Activated CD4-positive, alpha-beta T cell treated with anti-CD3 and anti-CD28 coated beads, Interleukin-2, amount 10 ng/mL, durations not matched to agents 24 days and 14 days (primary cell): ENCODE results near the gene EIF1. TPM values are rescaled to one million over a fixed set of nuclear protein-coding genes. Genes with fewer than 3 reads are reported as not detected.
"Not testable (repeated sequence)": the region's sequence is repeated elsewhere in the genome, so short reads cannot be mapped to it uniquely, and the experiment has no call there.

Experiments
- DNase-seq: peaks from one replicate; pipeline ENCODE4 v3.0.0; 2022
- H3K27ac Mint-ChIP-seq: one replicate; pipeline ENCODE4 v1.8.0; 2022; ENCODE audit warnings: mild to moderate bottlenecking, mixed read lengths
- H3K27me3 Mint-ChIP-seq: one replicate; pipeline ENCODE4 v1.8.0; 2022; ENCODE audit warnings: mixed read lengths
- H3K36me3 Mint-ChIP-seq: one replicate; pipeline ENCODE4 v1.8.0; 2022; ENCODE audit warnings: low read depth, mild to moderate bottlenecking, mixed read lengths
- H3K4me1 Mint-ChIP-seq: one replicate; pipeline ENCODE4 v1.8.0; 2021; ENCODE audit warnings: mixed read lengths
- H3K4me3 Mint-ChIP-seq: one replicate; pipeline ENCODE4 v1.8.0; 2022; ENCODE audit warnings: mild to moderate bottlenecking, moderate library complexity, mixed read lengths
- H3K9me3 Mint-ChIP-seq: one replicate; pipeline ENCODE4 v1.8.0; 2021; ENCODE audit warnings: mixed read lengths
- intact Hi-C: fragments of 100-400 bp; cut with micrococcal nuclease; formaldehyde crosslinking; loops from one replicate; pipeline ENCODE4 v1.15.1; 2023
- total RNA-seq: library from RNA; stranded (reverse); gene quantifications from 2 replicates; pipeline ENCODE4 v1.2.3, GENCODE V29; 2022

EIF1 gene
- total RNA-seq, 1 donor from 2014 or later, result 837 TPM

DNA sequence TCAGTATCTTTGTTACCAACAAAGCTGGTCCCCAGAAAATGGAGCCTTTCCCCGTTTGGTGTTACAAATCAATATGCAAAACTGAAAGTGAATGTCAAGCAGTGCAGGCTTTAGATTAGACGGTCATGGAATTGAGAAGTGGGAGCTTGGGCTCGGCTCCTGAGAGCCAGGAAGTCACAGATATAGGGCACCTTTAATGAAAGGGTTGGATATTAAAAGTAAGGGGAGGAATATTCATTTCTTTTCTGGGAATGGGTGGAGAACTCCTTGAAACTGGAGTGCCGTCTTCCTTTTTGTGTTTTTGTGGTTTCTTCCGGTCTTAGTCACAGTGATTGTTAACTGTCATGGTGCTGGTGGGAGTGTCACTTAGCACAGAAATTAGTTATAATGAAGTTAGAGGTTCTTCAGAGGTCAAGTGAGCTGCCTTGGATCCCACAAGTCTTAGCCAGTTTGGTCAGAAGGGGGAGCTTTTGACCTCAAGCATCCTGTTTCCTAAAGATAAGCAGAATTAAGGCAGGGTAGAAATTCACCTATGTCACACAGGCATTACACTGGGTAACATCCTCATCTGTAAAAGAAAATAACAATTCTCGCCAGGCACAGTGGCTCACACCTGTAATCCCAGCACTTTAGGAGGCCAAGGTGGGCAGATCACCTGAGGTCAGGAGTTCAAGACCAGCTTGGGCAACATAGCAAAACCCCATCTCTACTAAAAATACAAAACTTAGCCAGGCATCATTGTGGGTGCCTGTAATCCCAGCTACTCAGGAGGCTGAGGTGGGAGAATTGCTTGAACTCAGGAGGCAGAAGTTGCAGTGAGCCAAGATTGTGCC is 9.6 kb upstream of the EIF1 start:
- intact Hi-C loops, result loop anchor here (1.0 kb wide), 2 partner anchors 9 to 10 kb away; partner anchors contain the start of gene EIF1
- peak; percentile 94 for DNase-seq
- Mint-ChIP-seq H3K27ac (peak overlapping the region; percentile 98), H3K4me1 (peaks cover 51% of the 10 kb centered on the region), H3K4me3 (peak overlapping the region; percentile 86), H3K9me3 (no peaks in the 10 kb centered on the region), H3K36me3 (peaks cover 1% of the 10 kb centered on the region), H3K27me3 (no peaks in the 10 kb centered on the region)

DNA sequence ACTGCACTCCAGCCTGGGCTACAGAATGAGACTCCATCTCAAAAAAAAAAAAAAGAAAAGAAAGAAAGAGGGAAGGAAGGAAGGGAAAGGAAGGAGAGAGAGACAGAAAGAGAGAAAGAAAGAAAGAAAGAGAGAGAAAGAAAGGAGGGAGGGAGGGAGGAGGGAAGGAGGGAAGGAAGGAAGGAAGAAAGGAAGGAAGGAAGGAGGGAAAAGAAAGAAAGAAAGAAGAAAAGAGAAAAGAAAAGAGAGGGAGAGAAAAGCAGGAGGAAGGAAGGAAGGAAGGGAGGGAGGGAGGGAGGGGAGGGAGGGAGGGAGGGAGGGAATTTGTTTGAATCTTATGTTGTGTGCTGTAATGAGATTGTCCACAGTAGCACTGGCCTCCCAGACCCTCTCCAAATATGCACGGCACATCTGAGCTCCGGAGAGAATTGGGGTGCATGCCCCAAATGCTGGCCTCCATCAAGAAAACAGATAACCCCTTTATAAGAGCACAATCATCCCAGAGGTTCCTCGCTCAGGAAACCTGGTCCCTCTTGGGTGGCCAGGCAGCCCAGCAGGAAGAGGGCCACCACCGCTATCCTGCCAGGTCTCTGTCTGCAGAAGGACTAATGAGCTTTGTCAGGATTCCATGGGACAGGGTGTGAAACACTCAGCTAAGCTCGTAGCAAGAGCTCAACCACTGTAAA is 8.8 kb upstream of the EIF1 start:
- intact Hi-C loops, result loop anchor here (1.0 kb wide), 2 partner anchors 8 to 11 kb away; partner anchors contain the start of gene EIF1
- peaks cover 1% of the 10 kb centered on the region for H3K36me3 Mint-ChIP-seq
- peaks cover 49% of the 10 kb centered on the region for H3K4me1 Mint-ChIP-seq

GRCh38 chr17:41680426-41681040 is 8.2 kb upstream of the EIF1 start:
- peaks cover 49% of the 10 kb centered on the region for H3K4me1 Mint-ChIP-seq
- peak; percentile 58 for DNase-seq
- peak overlapping the region; percentile 83 for H3K27ac Mint-ChIP-seq
- intact Hi-C loops, result no loop called here
- no peaks in the 10 kb centered on the region for H3K9me3 Mint-ChIP-seq
- no peaks in the 10 kb centered on the region for H3K27me3 Mint-ChIP-seq
- H3K4me3 Mint-ChIP-seq, result no peak overlapping the region
- peaks cover 1% of the 10 kb centered on the region for H3K36me3 Mint-ChIP-seq

More for the DNA sequence above, 8.8 kb upstream of the EIF1 start:
- H3K9me3 Mint-ChIP-seq, result no peaks in the 10 kb centered on the region
- peak; percentile 60 for DNase-seq
- H3K27ac Mint-ChIP-seq, result peak overlapping the region; percentile 98
- peak overlapping the region; percentile 86 for H3K4me3 Mint-ChIP-seq
- H3K27me3 Mint-ChIP-seq, result no peaks in the 10 kb centered on the region

- Mint-ChIP-seq H3K4me3 (no peak overlapping the region), H3K27ac (peak overlapping the region; percentile 60), H3K27me3 (no peaks in the 10 kb centered on the region), H3K36me3 (no peaks in the 10 kb centered on the region), H3K9me3 (no peaks in the 10 kb centered on the region), H3K4me1 (peaks cover 39% of the 10 kb centered on the region)
- intact Hi-C loops, result no loop called here
- DNase-seq, result peak; percentile 55
These were observed 6.9 kb upstream of the EIF1 start for GRCh38 chr17:41681776-41682175.

DNA sequence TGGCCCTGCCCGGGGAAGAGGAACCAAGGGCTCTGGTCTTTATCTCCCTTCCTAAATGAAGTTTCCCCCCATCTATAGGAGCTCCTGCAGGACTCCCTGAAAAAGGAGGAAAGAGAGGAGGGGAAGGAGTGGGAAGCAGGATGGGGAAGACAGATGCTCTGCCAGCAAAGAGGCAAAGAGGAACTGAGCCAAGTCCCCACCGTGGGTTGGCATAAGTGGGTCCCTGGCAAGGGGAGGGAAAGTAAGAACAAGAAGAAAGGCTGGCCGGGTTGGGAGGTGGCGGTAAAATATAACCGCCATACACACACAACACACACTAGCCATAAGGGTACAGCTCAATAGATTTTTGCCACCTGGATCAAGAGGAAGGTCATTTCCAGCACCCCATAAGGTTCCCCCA is 6.1 kb upstream of the EIF1 start:
- Mint-ChIP-seq H3K4me1 (peaks cover 36% of the 10 kb centered on the region), H3K4me3 (no peak overlapping the region), H3K9me3 (no peaks in the 10 kb centered on the region), H3K36me3 (no peaks in the 10 kb centered on the region), H3K27ac (peak overlapping the region; percentile 9), H3K27me3 (no peaks in the 10 kb centered on the region)
- intact Hi-C loops, result no loop called here
- peak; percentile 51 for DNase-seq

DNA sequence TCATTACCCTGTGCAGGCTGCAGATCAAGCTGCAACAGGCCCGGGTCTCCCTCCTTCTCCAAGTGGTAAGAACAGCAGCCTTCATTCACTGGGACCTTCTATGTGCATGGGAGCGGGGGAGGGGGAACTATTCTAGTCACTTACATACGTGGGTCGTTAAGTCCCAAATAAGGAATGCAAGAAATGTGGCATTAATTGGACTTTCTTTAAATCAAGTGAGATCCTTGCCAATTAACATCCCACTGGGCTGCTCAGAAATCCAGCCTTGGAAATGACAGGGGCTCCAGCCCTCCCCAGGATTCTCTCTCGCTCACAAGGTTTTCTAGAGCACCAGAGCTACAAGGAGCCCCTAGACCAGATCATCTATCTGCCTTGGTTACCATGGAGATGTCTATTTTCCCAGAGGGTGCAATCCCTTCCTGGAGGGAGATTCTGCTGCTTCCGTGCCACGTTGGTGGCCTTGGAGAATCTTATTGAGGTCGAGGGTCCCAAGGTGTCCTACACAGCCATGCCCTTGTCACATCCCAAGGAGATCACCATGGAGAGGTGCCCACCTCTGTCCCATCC is 5.2 kb upstream of the EIF1 start:
- Mint-ChIP-seq H3K4me3 (no peak overlapping the region), H3K9me3 (no peaks in the 10 kb centered on the region), H3K4me1 (peaks cover 38% of the 10 kb centered on the region), H3K36me3 (no peaks in the 10 kb centered on the region), H3K27me3 (no peaks in the 10 kb centered on the region), H3K27ac (no peak overlapping the region)
- DNase-seq, result peak; percentile 55
- intact Hi-C loops, result no loop called here

- Mint-ChIP-seq H3K9me3 (no peaks in the 10 kb centered on the region), H3K4me3 (no peak overlapping the region), H3K4me1 (peaks cover 34% of the 10 kb centered on the region), H3K36me3 (no peaks in the 10 kb centered on the region), H3K27ac (no peak overlapping the region), H3K27me3 (no peaks in the 10 kb centered on the region)
- intact Hi-C loops, result no loop called here
- peak; percentile 55 for DNase-seq
These were observed 4.7 kb upstream of the EIF1 start for GRCh38 chr17:41684035-41684434.

GRCh38 chr17:41685753-41686152 is 2.9 kb upstream of the EIF1 start:
- not testable (repeated sequence) for H3K27ac Mint-ChIP-seq, DNase-seq, H3K27me3 Mint-ChIP-seq, H3K9me3 Mint-ChIP-seq, H3K4me3 Mint-ChIP-seq
- H3K4me1 Mint-ChIP-seq, result peaks cover 30% of the 10 kb centered on the region
- peaks cover 17% of the 10 kb centered on the region for H3K36me3 Mint-ChIP-seq
- intact Hi-C loops, result loop anchor here (5.0 kb wide), 1 partner anchor 1143 kb away; no protein-coding TSS in a partner anchor

DNA sequence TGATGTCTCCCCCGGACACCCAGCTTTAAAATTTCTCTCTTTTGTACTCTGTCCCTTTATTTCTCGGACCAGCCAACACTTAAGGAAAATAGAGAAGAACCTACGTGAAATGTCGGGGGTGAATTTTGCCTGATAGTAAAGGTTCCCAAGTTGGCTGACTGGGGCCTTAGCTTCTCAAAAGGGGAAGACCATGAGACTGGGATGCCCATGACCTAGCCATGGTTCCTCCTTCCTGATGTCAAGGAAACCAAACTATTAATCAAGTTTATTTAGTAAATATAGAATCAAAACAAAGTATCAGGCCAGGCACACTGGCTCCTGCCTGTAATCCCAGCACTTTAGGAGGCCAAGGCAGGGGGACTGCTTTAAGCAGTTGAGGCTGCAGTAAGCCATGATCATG is 2.4 kb upstream of the EIF1 start:
- Mint-ChIP-seq H3K4me3 (no peak overlapping the region), H3K36me3 (peaks cover 22% of the 10 kb centered on the region), H3K9me3 (no peaks in the 10 kb centered on the region), H3K4me1 (peaks cover 34% of the 10 kb centered on the region), H3K27me3 (no peaks in the 10 kb centered on the region), H3K27ac (no peak overlapping the region)
- intact Hi-C loops, result loop anchor here (5.0 kb wide), 1 partner anchor 1144 kb away; no protein-coding TSS in a partner anchor
- DNase-seq, result no peak

- no peaks in the 10 kb centered on the region for H3K9me3 Mint-ChIP-seq
- H3K27me3 Mint-ChIP-seq, result no peaks in the 10 kb centered on the region
- intact Hi-C loops, result loop anchor here (1.0 to 5.0 kb wide), 5 partner anchors 9 to 1146 kb away; partner anchors contain the start of genes KLHL11 and ODAD4
These were observed 651 bp upstream of the EIF1 start for GRCh38 chr17:41687828-41688640.

GRCh38 chr17:41689497-41690299 is 1.0 kb downstream of the EIF1 start:
- peaks cover 50% of the 10 kb centered on the region for H3K36me3 Mint-ChIP-seq
- DNase-seq, result peak; percentile 90
- H3K4me3 Mint-ChIP-seq, result peak overlapping the region; percentile 97
- H3K27me3 Mint-ChIP-seq, result no peaks in the 10 kb centered on the region
- no peaks in the 10 kb centered on the region for H3K9me3 Mint-ChIP-seq
- H3K4me1 Mint-ChIP-seq, result peaks cover 36% of the 10 kb centered on the region
- H3K27ac Mint-ChIP-seq, result peak overlapping the region; percentile 99
- intact Hi-C loops, result loop anchor here (2.0 to 5.0 kb wide), 2 partner anchors 175 to 1147 kb away; partner anchors contain the start of gene KLHL11

More at GRCh38 chr17:41687828-41688640, 651 bp upstream of the EIF1 start:
- H3K36me3 Mint-ChIP-seq, result peaks cover 40% of the 10 kb centered on the region
- peak overlapping the region; percentile 97 for H3K4me3 Mint-ChIP-seq
- peak; percentile 85 for DNase-seq
- peak overlapping the region; percentile 99 for H3K27ac Mint-ChIP-seq
- H3K4me1 Mint-ChIP-seq, result peaks cover 39% of the 10 kb centered on the region

DNA sequence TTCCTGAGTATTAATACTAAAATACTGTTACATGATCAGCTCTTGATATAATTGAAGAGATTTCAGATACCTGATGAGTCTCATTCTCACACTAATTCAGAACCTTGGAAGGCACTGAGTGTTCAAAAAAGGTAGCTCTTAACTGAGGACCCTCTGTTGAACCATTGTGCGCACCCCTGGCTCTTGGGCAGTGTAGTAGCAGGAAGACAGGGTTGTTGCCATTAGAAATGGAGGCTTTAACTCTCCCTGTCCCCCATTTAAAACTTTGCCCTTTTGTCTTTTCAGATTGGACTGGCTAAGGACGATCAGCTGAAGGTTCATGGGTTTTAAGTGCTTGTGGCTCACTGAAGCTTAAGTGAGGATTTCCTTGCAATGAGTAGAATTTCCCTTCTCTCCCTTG is 1.8 kb downstream of the EIF1 start:
- H3K27me3 Mint-ChIP-seq, result no peaks in the 10 kb centered on the region
- H3K4me3 Mint-ChIP-seq, result peak overlapping the region; percentile 97
- no peaks in the 10 kb centered on the region for H3K9me3 Mint-ChIP-seq
- H3K36me3 Mint-ChIP-seq, result peaks cover 52% of the 10 kb centered on the region
- intact Hi-C loops, result no loop called here
- peaks cover 38% of the 10 kb centered on the region for H3K4me1 Mint-ChIP-seq
- no peak overlapping the region for H3K27ac Mint-ChIP-seq
- DNase-seq, result peak; percentile 55
